SK-N-SH treated with all-trans-retinoic acid at 6 μM for 48 hours (cell line): ENCODE results near the gene CNTN1.

Source experiments
- ARNTL ChIP-seq: fragments of 450-650 bp; formaldehyde crosslinking; IDR thresholded peaks from 2 replicates; pipeline ENCODE4 v1.5.0; 2020; ENCODE audit warnings: low read depth, mild to moderate bottlenecking, moderate library complexity, borderline replicate concordance
- CREB5 ChIP-seq: fragments of 250-450 bp; sonication (Bioruptor Pico); IDR thresholded peaks from 2 replicates; pipeline ENCODE4 v1.5.1; 2020; ENCODE audit warnings: low read depth, mild to moderate bottlenecking, moderate library complexity
- CSRNP3 ChIP-seq: fragments of 250-450 bp; sonication (Bioruptor Pico); IDR thresholded peaks from 2 replicates; pipeline ENCODE4 v1.5.1; 2021; ENCODE audit warnings: mild to moderate bottlenecking, moderate library complexity
- ESRRG ChIP-seq: fragments of 250-450 bp; sonication (Bioruptor Pico); IDR thresholded peaks from 2 replicates; pipeline ENCODE4 v1.6.1; 2021; ENCODE audit warnings: mild to moderate bottlenecking
- PATZ1 ChIP-seq: fragments of 250-450 bp; sonication (Bioruptor Pico); IDR thresholded peaks from 2 replicates; pipeline ENCODE4 v1.8.0; 2020; ENCODE audit warnings: mild to moderate bottlenecking, moderate library complexity, borderline replicate concordance
- RARB ChIP-seq: fragments of 250-450 bp; sonication (Bioruptor Pico); IDR thresholded peaks from 2 replicates; pipeline ENCODE4 v1.8.0; 2021; ENCODE audit warnings: mild to moderate bottlenecking, moderate library complexity
- ZFP3 ChIP-seq: fragments of 250-450 bp; sonication (Bioruptor Pico); IDR thresholded peaks from 2 replicates; pipeline ENCODE4 v1.5.0; 2020; ENCODE audit warnings: mild to moderate bottlenecking, moderate library complexity
- ZFP30 ChIP-seq: fragments of 450-650 bp; formaldehyde crosslinking; IDR thresholded peaks from 2 replicates; pipeline ENCODE4 v1.5.0; 2022; ENCODE audit warnings: mild to moderate bottlenecking, moderate library complexity
- ZNF8 ChIP-seq: fragments of 450-650 bp; formaldehyde crosslinking; IDR thresholded peaks from 2 replicates; pipeline ENCODE4 v1.5.0; 2020; ENCODE audit warnings: mild to moderate bottlenecking, moderate library complexity
- TF ChIP-seq, protein P1 (sequence below): fragments of 250-450 bp; sonication (Bioruptor Pico); IDR thresholded peaks from 2 replicates; pipeline ENCODE4 v1.5.0; 2020; ENCODE audit warnings: mild to moderate bottlenecking, moderate library complexity

- TF ChIP-seq, protein P1, sequence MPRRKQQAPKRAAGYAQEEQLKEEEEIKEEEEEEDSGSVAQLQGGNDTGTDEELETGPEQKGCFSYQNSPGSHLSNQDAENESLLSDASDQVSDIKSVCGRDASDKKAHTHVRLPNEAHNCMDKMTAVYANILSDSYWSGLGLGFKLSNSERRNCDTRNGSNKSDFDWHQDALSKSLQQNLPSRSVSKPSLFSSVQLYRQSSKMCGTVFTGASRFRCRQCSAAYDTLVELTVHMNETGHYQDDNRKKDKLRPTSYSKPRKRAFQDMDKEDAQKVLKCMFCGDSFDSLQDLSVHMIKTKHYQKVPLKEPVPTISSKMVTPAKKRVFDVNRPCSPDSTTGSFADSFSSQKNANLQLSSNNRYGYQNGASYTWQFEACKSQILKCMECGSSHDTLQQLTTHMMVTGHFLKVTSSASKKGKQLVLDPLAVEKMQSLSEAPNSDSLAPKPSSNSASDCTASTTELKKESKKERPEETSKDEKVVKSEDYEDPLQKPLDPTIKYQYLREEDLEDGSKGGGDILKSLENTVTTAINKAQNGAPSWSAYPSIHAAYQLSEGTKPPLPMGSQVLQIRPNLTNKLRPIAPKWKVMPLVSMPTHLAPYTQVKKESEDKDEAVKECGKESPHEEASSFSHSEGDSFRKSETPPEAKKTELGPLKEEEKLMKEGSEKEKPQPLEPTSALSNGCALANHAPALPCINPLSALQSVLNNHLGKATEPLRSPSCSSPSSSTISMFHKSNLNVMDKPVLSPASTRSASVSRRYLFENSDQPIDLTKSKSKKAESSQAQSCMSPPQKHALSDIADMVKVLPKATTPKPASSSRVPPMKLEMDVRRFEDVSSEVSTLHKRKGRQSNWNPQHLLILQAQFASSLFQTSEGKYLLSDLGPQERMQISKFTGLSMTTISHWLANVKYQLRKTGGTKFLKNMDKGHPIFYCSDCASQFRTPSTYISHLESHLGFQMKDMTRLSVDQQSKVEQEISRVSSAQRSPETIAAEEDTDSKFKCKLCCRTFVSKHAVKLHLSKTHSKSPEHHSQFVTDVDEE = no peak
- TF ChIP-seq RARB (CRISPR knock-in tag) (no peak), PATZ1 (CRISPR knock-in tag) (no peak), ARNTL (CRISPR knock-in tag) (no peak), ZNF8 (CRISPR knock-in tag) (no peak), CREB5 (CRISPR knock-in tag) (no peak), ESRRG (CRISPR knock-in tag) (no peak), ZFP30 (CRISPR knock-in tag) (no peak), CSRNP3 (CRISPR knock-in tag) (no peak), ZFP3 (CRISPR knock-in tag) (no peak)
Observed at GRCh38 chr12:41013881-41014642, 321.8 kb downstream of the CNTN1 start.
